Measurements from ENCODE around the gene NEDD9.

The NEDD9 gene

GRCh38 chr6:11215773-11216172, 16.7 kb downstream of the NEDD9 start:
- TF ChIP-seq CTCF (IDR thresholded peaks at IDR 0.05; ENCODE audit: low read depth, low read length): no peak
- Histone ChIP-seq H3K4me3 (ENCODE audit: low read depth, low read length) (no peak overlapping the region), H3K9me3 (ENCODE audit: severe bottlenecking) (no peaks in the 10 kb centered on the region), H3K36me3 (no peaks in the 10 kb centered on the region), H3K27me3 (ENCODE audit: insufficient read depth, low read depth, severe bottlenecking) (no peaks in the 10 kb centered on the region), H3K27ac (no peak overlapping the region)
- DNase-seq: no peak

- DNase-seq: no peak
These were observed 17.6 kb downstream of the NEDD9 start for GRCh38 chr6:11214901-11215300.

GRCh38 chr6:11214084-11214833, 18.2 kb downstream of the NEDD9 start:
- Histone ChIP-seq H3K27me3 (ENCODE audit: insufficient read depth, low read depth, severe bottlenecking) (no peaks in the 10 kb centered on the region), H3K4me3 (ENCODE audit: low read depth, low read length) (no peak overlapping the region), H3K9me3 (ENCODE audit: severe bottlenecking) (no peaks in the 10 kb centered on the region), H3K27ac (no peak overlapping the region), H3K36me3 (no peaks in the 10 kb centered on the region)
- no peak for TF ChIP-seq CTCF (IDR thresholded peaks at IDR 0.05; ENCODE audit: low read depth, low read length)
- no peak for DNase-seq

More at GRCh38 chr6:11214901-11215300, 17.6 kb downstream of the NEDD9 start:
- Histone ChIP-seq H3K9me3 (ENCODE audit: severe bottlenecking) (no peaks in the 10 kb centered on the region), H3K36me3 (no peaks in the 10 kb centered on the region), H3K27me3 (ENCODE audit: insufficient read depth, low read depth, severe bottlenecking) (no peaks in the 10 kb centered on the region), H3K27ac (no peak overlapping the region), H3K4me3 (ENCODE audit: low read depth, low read length) (no peak overlapping the region)
- no peak for TF ChIP-seq CTCF (IDR thresholded peaks at IDR 0.05; ENCODE audit: low read depth, low read length)

GRCh38 chr6:11213422-11214021, 18.9 kb downstream of the NEDD9 start:
- H3K27me3 ChIP-seq (ENCODE audit: insufficient read depth, low read depth, severe bottlenecking): no peaks in the 10 kb centered on the region
- H3K27ac ChIP-seq: no peak overlapping the region
- no peaks in the 10 kb centered on the region for H3K9me3 ChIP-seq (ENCODE audit: severe bottlenecking)
- H3K36me3 ChIP-seq: no peaks in the 10 kb centered on the region
- no peak for TF ChIP-seq CTCF (IDR thresholded peaks at IDR 0.05; ENCODE audit: low read depth, low read length)
- DNase-seq: no peak
- H3K4me3 ChIP-seq (ENCODE audit: low read depth, low read length): no peak overlapping the region

GRCh38 chr6:11212664-11213063, 19.8 kb downstream of the NEDD9 start:
- DNase-seq: no peak
- H3K27me3 ChIP-seq (ENCODE audit: insufficient read depth, low read depth, severe bottlenecking): no peaks in the 10 kb centered on the region
- no peak overlapping the region for H3K27ac ChIP-seq
- no peak for TF ChIP-seq CTCF (IDR thresholded peaks at IDR 0.05; ENCODE audit: low read depth, low read length)
- H3K4me3 ChIP-seq (ENCODE audit: low read depth, low read length): no peak overlapping the region
- H3K9me3 ChIP-seq (ENCODE audit: severe bottlenecking): no peaks in the 10 kb centered on the region
- no peaks in the 10 kb centered on the region for H3K36me3 ChIP-seq

Measured in WERI-Rb-1 (cell line).